PC-3 (cell line): Measurements from ENCODE around the gene ZNF280D.

ENCODE experiments used
- CTCF ChIP-seq: fragments of 300-600 bp; sonication (generic); conservative IDR thresholded peaks from 2 replicates; pipeline ENCODE4 v1.5.1; 2017; ENCODE audit warnings: antibody characterized with exemption, low read depth, mild to moderate bottlenecking, low read length
- EZH2 ChIP-seq: fragments of 300-600 bp; sonication (generic); IDR thresholded peaks from one replicate; pipeline ENCODE4 v1.6.1; 2017; ENCODE audit warnings: antibody characterized with exemption, mild to moderate bottlenecking, low read length; ENCODE audit not compliant: unreplicated experiment

- TF ChIP-seq CTCF, result no peak
- TF ChIP-seq EZH2, result no peak
Measured at GRCh38 chr15:56725386-56725785, 7.9 kb downstream of the ZNF280D start.
